Upper lobe of left lung (tissue), 6 donors: ENCODE results near the gene CELSR1. TPM values are rescaled to one million over a fixed set of nuclear protein-coding genes. Genes with fewer than 3 reads are reported as not detected.

ENCODE experiments used
- ATAC-seq, 2 donors: fragments of 200-7000 bp; cut with Tn5 transposase; one replicate each; pipeline ENCODE4 v1.9.1; 2022; ENCODE audit warnings: mild to moderate bottlenecking in 2 of 2, moderate library complexity in 2 of 2; ENCODE audit not compliant: low FRiP score in 2 of 2
- DNase-seq, 2 donors: peaks; one replicate each; pipeline ENCODE4 v3.0.0-alpha.2; 2019 to 2020
- H3K27ac ChIP-seq, 4 donors: fragments of 200-600 bp; sonication (generic); one replicate each; pipeline ENCODE4 v1.5.1; 2016 to 2019
- H3K27me3 ChIP-seq, 4 donors: fragments of 200-600 bp; sonication (generic); one replicate each; pipeline ENCODE4 v1.5.1; 2017 to 2019
- H3K36me3 ChIP-seq, 4 donors: fragments of 200-600 bp; sonication (generic); one replicate each; pipeline ENCODE4 v1.5.1; 2016 to 2019
- H3K4me1 ChIP-seq, 4 donors: fragments of 200-600 bp; sonication (generic); one replicate each; pipeline ENCODE4 v1.5.1; 2018 to 2019
- H3K4me3 ChIP-seq, 4 donors: fragments of 200-600 bp; sonication (generic); one replicate each; pipeline ENCODE4 v1.5.1; 2017 to 2019; ENCODE audit warnings: mild to moderate bottlenecking in 2 of 4, moderate library complexity in 1 of 4
- H3K9me3 ChIP-seq, 4 donors: fragments of 200-600 bp; sonication (generic); one replicate each; pipeline ENCODE4 v1.5.1; 2018 to 2019
- EP300 ChIP-seq, 4 donors: sonication (generic); formaldehyde crosslinking; IDR thresholded peaks; one replicate each; pipeline ENCODE4 v1.5.1; 2017; ENCODE audit warnings: antibody characterized with exemption in 4 of 4, control low read depth in 2 of 4
- POLR2A ChIP-seq, 4 donors: fragments of 450-650 bp; IDR thresholded peaks; one replicate each; pipeline ENCODE4 v1.5.1; 2016 to 2017; ENCODE audit warnings: antibody characterized with exemption in 4 of 4, mild to moderate bottlenecking in 2 of 4
- POLR2AphosphoS5 ChIP-seq, 2 donors: sonication (generic); formaldehyde crosslinking; IDR thresholded peaks; one replicate each; pipeline ENCODE4 v1.5.1; 2017; ENCODE audit warnings: antibody characterized with exemption in 2 of 2
- WGBS, 2 donors: methylation state at CpG; one replicate each; pipeline ENCODE4 v1.1.5; 2017 to 2018; 5-methylcytosine and 5-hydroxymethylcytosine counted together
- total RNA-seq, 6 donors: library from RNA; depleted of rRNA in 4 of 6; stranded (reverse); fragments of >200 nt in 4 of 6; gene quantifications; one replicate each; pipeline versions ENCODE4 v1.1.0 to v1.2.1, GENCODE V29; 2016 to 2021
- TF ChIP-seq, protein P1 (sequence below), 6 experiments: fragments of 450-650 bp in 4 of 6; fragments of 200-600 bp in 2 of 6; sonication (generic) in 2 of 6; IDR thresholded peaks; one replicate each; pipeline ENCODE4 v1.5.1; 2016 to 2019; ENCODE audit warnings: antibody characterized with exemption in 6 of 6
- donor health status: DM: no; HTN: no; CAD: no; lungs with moderate emphysema.
- donor health status: DM: no; HTN: yes; CAD: no; lungs with severe emphysema.

The CELSR1 gene
- total RNA-seq, 6 donors from 2014 or later = 45.1 to 145 (median 80.1) TPM

DNA sequence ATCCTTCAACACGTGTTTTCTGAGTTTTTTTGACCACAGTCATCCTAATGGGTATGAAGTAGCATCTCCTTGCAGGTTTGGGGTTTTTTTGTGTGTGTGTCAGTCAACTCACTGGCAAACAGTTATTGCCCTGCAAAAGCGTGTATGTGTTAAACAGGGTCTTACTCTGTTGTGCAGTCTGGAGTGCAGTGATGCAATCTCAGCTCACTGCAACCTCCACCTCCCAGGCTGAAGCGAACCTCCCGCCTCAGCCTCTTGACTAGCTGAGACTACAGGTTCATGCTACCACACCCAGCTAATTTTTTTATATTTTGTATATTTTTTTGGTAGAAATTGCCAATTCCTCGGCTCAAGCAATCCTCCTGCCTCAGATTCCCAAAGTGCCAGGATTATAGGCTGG lies 15.4 kb downstream of the CELSR1 start:
- peaks cover 0 to 16% (median 8%) of the 10 kb centered on the region in 4 donors for H3K4me1 ChIP-seq
- H3K36me3 ChIP-seq = no peaks in the 10 kb centered on the region
- TF ChIP-seq POLR2A (IDR thresholded peaks at IDR 0.05) (no peak), EP300 (IDR thresholded peaks at IDR 0.05) (no peak), POLR2AphosphoS5 (IDR thresholded peaks at IDR 0.05) (no peak)
- TF ChIP-seq, protein P1, sequence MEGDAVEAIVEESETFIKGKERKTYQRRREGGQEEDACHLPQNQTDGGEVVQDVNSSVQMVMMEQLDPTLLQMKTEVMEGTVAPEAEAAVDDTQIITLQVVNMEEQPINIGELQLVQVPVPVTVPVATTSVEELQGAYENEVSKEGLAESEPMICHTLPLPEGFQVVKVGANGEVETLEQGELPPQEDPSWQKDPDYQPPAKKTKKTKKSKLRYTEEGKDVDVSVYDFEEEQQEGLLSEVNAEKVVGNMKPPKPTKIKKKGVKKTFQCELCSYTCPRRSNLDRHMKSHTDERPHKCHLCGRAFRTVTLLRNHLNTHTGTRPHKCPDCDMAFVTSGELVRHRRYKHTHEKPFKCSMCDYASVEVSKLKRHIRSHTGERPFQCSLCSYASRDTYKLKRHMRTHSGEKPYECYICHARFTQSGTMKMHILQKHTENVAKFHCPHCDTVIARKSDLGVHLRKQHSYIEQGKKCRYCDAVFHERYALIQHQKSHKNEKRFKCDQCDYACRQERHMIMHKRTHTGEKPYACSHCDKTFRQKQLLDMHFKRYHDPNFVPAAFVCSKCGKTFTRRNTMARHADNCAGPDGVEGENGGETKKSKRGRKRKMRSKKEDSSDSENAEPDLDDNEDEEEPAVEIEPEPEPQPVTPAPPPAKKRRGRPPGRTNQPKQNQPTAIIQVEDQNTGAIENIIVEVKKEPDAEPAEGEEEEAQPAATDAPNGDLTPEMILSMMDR (IDR thresholded peaks at IDR 0.05) = no peak
- no peaks in the 10 kb centered on the region for H3K27me3 ChIP-seq
- no peak overlapping the region for H3K4me3 ChIP-seq
- DNase-seq = no peak
- WGBS, 2 donors = 89 to 91% methylated on average over 5 of the region's 5 CpGs
- H3K27ac ChIP-seq = no peak overlapping the region
- no peak for ATAC-seq
- no peaks in the 10 kb centered on the region for H3K9me3 ChIP-seq

DNA sequence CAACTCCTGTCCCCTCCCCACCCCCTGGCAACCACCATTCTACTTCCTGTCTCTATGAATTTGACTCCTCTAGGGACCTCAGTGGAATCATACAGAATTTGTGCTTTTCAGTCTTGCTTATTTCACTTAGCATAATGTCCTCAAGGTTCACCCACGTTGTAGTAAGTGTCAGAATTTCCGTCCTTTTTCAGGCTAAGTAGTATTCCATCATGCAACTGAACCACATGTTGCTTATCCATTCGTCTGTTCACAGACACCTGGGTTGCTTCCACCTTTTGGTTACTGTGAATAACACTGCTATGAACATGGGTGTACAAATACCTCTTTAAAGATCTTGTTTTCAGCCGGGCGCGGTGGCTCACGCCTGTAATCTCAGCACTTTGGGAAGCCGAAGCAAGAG lies 16.5 kb downstream of the CELSR1 start:
- Histone ChIP-seq H3K9me3 (no peaks in the 10 kb centered on the region), H3K4me1 (peaks cover 0 to 4% (median 2%) of the 10 kb centered on the region in 4 donors), H3K4me3 (no peak overlapping the region), H3K36me3 (no peaks in the 10 kb centered on the region), H3K27ac (no peak overlapping the region), H3K27me3 (no peaks in the 10 kb centered on the region)
- ATAC-seq (no peak), DNase-seq (no peak)
- TF ChIP-seq EP300 (IDR thresholded peaks at IDR 0.05) = no peak
- no peak for TF ChIP-seq POLR2A (IDR thresholded peaks at IDR 0.05)
- no peak for TF ChIP-seq POLR2AphosphoS5 (IDR thresholded peaks at IDR 0.05)
- TF ChIP-seq, protein P1 (IDR thresholded peaks at IDR 0.05) = no peak
- 93 to 95% methylated on average over 8 of the region's 8 CpGs for WGBS, 2 donors

DNA sequence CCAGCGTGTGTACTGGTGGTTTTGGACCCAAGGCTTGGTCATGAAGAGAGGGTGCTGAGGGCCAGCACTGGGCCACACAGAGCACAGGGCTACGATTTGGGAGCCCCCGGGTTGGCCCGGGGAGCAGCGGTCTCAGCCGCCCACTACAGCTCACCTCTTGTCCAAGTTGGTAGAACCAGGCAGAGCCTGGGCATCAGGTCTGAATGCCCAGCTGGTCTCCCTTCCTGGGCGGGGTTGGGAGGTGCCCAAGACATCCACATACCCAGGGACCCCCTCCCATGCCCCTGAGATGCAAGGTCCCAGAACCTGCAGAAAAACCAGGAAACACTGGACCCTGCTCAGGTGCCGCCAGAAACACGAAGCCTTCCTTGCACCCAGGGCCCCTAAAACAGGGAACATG lies 18.0 kb downstream of the CELSR1 start:
- DNase-seq (no peak), ATAC-seq (peak in 1 of 2 donors; percentile 22)
- WGBS, 2 donors = 90 to 95% methylated on average over 5 to 9 of the region's 9 CpGs

DNA sequence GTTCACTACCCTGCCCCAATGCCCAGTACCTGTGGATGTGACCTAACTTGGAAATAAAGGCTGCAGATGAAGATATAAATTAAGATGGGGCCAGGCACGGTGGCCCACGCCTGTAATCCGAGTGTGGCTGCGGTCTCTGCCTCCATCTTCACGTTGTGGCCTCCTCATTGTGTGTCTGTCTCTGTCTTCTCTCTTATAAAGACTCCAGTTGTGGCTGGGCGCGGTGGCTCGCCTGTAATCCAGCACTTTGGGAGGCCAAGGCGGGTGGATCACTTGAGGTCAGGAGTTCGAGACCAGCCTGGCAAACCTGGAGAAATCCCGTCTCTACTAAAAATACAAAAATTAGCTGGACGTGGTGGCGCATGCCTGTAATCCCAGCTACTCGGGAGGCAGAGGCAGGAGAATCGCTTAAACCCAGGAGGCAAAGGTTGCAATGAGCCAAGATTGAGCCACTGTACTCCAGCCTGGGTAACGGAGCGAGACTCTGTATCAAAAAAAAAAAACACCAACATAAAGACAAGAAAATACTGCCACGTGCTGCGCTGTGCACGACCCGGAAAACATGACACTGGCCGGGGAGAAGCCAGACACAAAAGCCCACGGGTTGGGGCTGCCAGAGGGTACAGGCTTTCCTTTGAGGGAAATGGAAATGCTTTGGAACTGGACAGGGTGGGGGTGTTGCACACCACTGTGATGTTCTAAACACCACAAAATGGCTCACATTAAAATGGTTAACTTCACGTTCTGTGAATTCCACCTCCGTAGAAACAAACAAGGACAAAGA lies 18.7 kb downstream of the CELSR1 start:
- TF ChIP-seq EP300 (IDR thresholded peaks at IDR 0.05) (no peak), POLR2AphosphoS5 (IDR thresholded peaks at IDR 0.05) (no peak), POLR2A (IDR thresholded peaks at IDR 0.05) (no peak)
- TF ChIP-seq, protein P1 (IDR thresholded peaks at IDR 0.05) = no peak
- no peak for DNase-seq
- Histone ChIP-seq H3K27ac (no peak overlapping the region), H3K27me3 (no peaks in the 10 kb centered on the region), H3K4me1 (no peaks in the 10 kb centered on the region), H3K9me3 (no peaks in the 10 kb centered on the region), H3K4me3 (no peak overlapping the region), H3K36me3 (no peaks in the 10 kb centered on the region)
- ATAC-seq = no peak
- 91 to 92% methylated on average over 25 of the region's 25 CpGs for WGBS, 2 donors

More for the DNA sequence above, 18.0 kb downstream of the CELSR1 start:
- Histone ChIP-seq H3K4me3 (no peak overlapping the region), H3K36me3 (no peaks in the 10 kb centered on the region), H3K27me3 (no peaks in the 10 kb centered on the region), H3K4me1 (no peaks in the 10 kb centered on the region), H3K9me3 (no peaks in the 10 kb centered on the region), H3K27ac (no peak overlapping the region)
- TF ChIP-seq EP300 (IDR thresholded peaks at IDR 0.05) = no peak
- TF ChIP-seq, protein P1 (IDR thresholded peaks at IDR 0.05) = no peak
- TF ChIP-seq POLR2AphosphoS5 (IDR thresholded peaks at IDR 0.05) = no peak
- TF ChIP-seq POLR2A (IDR thresholded peaks at IDR 0.05) = no peak

DNA sequence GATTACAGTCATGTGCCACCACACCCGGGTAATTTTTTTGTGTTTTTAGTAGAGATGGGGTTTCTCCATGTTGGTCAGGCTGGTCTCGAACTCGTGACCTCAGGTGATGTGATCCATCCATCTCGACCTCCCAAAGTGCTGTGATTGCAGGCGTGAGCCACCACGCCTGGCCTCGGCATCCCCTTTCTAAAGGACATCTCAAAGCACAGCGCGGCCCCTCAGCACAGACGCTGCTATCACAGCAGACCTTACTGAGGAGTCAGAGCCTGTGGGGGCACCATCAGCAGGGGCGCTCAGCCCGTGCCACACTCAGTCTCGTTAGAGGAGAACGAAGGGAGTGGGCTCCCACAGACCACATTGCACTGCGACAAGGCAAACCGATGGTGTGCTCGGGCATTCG lies 19.4 kb downstream of the CELSR1 start:
- ATAC-seq = no peak
- Histone ChIP-seq H3K36me3 (no peaks in the 10 kb centered on the region), H3K4me3 (no peak overlapping the region), H3K9me3 (no peaks in the 10 kb centered on the region), H3K27me3 (no peaks in the 10 kb centered on the region), H3K4me1 (no peaks in the 10 kb centered on the region), H3K27ac (no peak overlapping the region)
- no peak for DNase-seq
- TF ChIP-seq, protein P1 (IDR thresholded peaks at IDR 0.05) = no peak
- TF ChIP-seq EP300 (IDR thresholded peaks at IDR 0.05) (no peak), POLR2A (IDR thresholded peaks at IDR 0.05) (no peak), POLR2AphosphoS5 (IDR thresholded peaks at IDR 0.05) (no peak)
- WGBS, 2 donors = 94 to 95% methylated on average over 13 to 18 of the region's 18 CpGs
